Neuronal stem cell (in vitro differentiated cells): ENCODE data around the gene EYS.

ENCODE experiments used
- DNase-seq: peaks from one replicate; pipeline ENCODE4 v3.0.0-alpha.2; 2013; ENCODE audit warnings: low spot score
- H2AFZ ChIP-seq: one replicate; pipeline ENCODE4 v1.6.1; 2013; ENCODE audit warnings: mild to moderate bottlenecking, low read length, inconsistent platforms
- H2AK5ac ChIP-seq: 2 replicates; pipeline ENCODE4 v1.6.1; 2013; ENCODE audit warnings: low read depth, mild to moderate bottlenecking, inconsistent platforms, low read length, moderate library complexity, mixed read lengths
- H2BK120ac ChIP-seq: 2 replicates; pipeline ENCODE4 v1.6.1; 2013; ENCODE audit warnings: low read depth, mild to moderate bottlenecking, inconsistent platforms, low read length, moderate library complexity, mixed read lengths
- H2BK12ac ChIP-seq: one replicate; pipeline ENCODE4 v1.6.1; 2013; ENCODE audit warnings: low read length, inconsistent platforms
- H2BK15ac ChIP-seq: 2 replicates; pipeline ENCODE4 v1.6.1; 2013; ENCODE audit warnings: mild to moderate bottlenecking, low read length, inconsistent platforms, mixed read lengths
- H2BK5ac ChIP-seq: one replicate; pipeline ENCODE4 v1.6.1; 2013; ENCODE audit warnings: inconsistent platforms, mild to moderate bottlenecking, low read length, moderate library complexity
- H3K14ac ChIP-seq: one replicate; pipeline ENCODE4 v1.6.1; 2013; ENCODE audit warnings: low read length, inconsistent platforms
- H3K18ac ChIP-seq: 2 replicates; pipeline ENCODE4 v1.6.1; 2013; ENCODE audit warnings: low read length, inconsistent platforms
- H3K23ac ChIP-seq: 2 replicates; pipeline ENCODE4 v1.6.1; 2013; ENCODE audit warnings: low read depth, mild to moderate bottlenecking, mixed read lengths, low read length, inconsistent platforms; ENCODE audit not compliant: poor library complexity
- H3K27ac ChIP-seq: replicated peaks from 3 replicates; pipeline ENCODE4 v1.5.1; 2013; ENCODE audit warnings: low read length, inconsistent platforms
- H3K27me3 ChIP-seq, 3 experiments: 2 replicates each; pipeline ENCODE4 v1.6.1; 2013; ENCODE audit warnings: low read length in 3 of 3, mild to moderate bottlenecking in 2 of 3, inconsistent platforms in 1 of 3, low read depth in 1 of 3, mixed read lengths in 1 of 3, moderate library complexity in 1 of 3; ENCODE audit not compliant: control insufficient read depth in 3 of 3, insufficient read depth in 3 of 3
- H3K36me3 ChIP-seq, 2 donors: replicated peaks in 1 of 2; 2 replicates each; pipeline ENCODE4 v1.6.1; 2013; ENCODE audit warnings: low read length in 2 of 2; ENCODE audit not compliant: control insufficient read depth in 2 of 2, insufficient read depth in 2 of 2
- H3K4ac ChIP-seq: 2 replicates; pipeline ENCODE4 v1.6.1; 2013; ENCODE audit warnings: inconsistent platforms, mild to moderate bottlenecking, low read length, moderate library complexity
- H3K4me1 ChIP-seq, 2 donors: 1 replicate in 1 of 2; 2 replicates in 1 of 2; pipeline ENCODE4 v1.6.1; 2013; ENCODE audit warnings: low read length in 2 of 2, low read depth in 1 of 2; ENCODE audit not compliant: control insufficient read depth in 2 of 2, insufficient read depth in 1 of 2
- H3K4me2 ChIP-seq: one replicate; pipeline ENCODE4 v1.6.1; 2013; ENCODE audit warnings: mild to moderate bottlenecking, low read length, inconsistent platforms; ENCODE audit not compliant: insufficient read depth, poor library complexity, severe bottlenecking
- H3K4me3 ChIP-seq, 2 donors: 2 replicates each; pipeline ENCODE4 v1.5.1; 2013; ENCODE audit warnings: low read length in 2 of 2, mild to moderate bottlenecking in 2 of 2, inconsistent platforms in 1 of 2, moderate library complexity in 1 of 2
- H3K79me1 ChIP-seq: one replicate; pipeline ENCODE4 v1.6.1; 2013; ENCODE audit warnings: low read depth, mild to moderate bottlenecking, inconsistent platforms, low read length, moderate library complexity
- H3K9ac ChIP-seq: one replicate; pipeline ENCODE4 v1.6.1; 2013; ENCODE audit warnings: mild to moderate bottlenecking, low read depth, low read length, inconsistent platforms; ENCODE audit not compliant: poor library complexity
- H3K9me3 ChIP-seq, 2 donors: replicated peaks in 1 of 2; 2 replicates each; pipeline versions ENCODE3 to v1.6.1; 2013; ENCODE audit warnings: low read length in 2 of 2, mild to moderate bottlenecking in 2 of 2, inconsistent platforms in 1 of 2, low read depth in 1 of 2, mixed read lengths in 1 of 2, moderate library complexity in 1 of 2; ENCODE audit not compliant: control insufficient read depth in 2 of 2, insufficient read depth in 1 of 2
- H4K8ac ChIP-seq: one replicate; pipeline ENCODE4 v1.6.1; 2013; ENCODE audit warnings: low read depth, mild to moderate bottlenecking, inconsistent platforms, low read length, moderate library complexity
- H4K91ac ChIP-seq: one replicate; pipeline ENCODE4 v1.6.1; 2013; ENCODE audit warnings: low read length, low read depth, mild to moderate bottlenecking, inconsistent platforms; ENCODE audit not compliant: poor library complexity
- WGBS, 2 donors: extraction: QIAGEN DNeasy Blood & Tissue Kit; methylation state at CpG; one replicate each; pipeline ENCODE4 v1.1.7; 2013; ENCODE audit warnings: missing lambda C conversion rate in 2 of 2, mixed read lengths in 1 of 2; ENCODE audit not compliant: insufficient read length in 2 of 2, insufficient replicate concordance in 1 of 2; ENCODE audit errors: extremely low coverage in 2 of 2; 5-methylcytosine and 5-hydroxymethylcytosine counted together

EYS gene

GRCh38 chr6:65116326-65116725, 590.7 kb downstream of the EYS start:
- Histone ChIP-seq H3K36me3 (no peaks in the 10 kb centered on the region), H3K9me3 (no peaks in the 10 kb centered on the region), H2BK12ac (no peak overlapping the region), H2BK15ac (no peak overlapping the region), H3K79me1 (no peaks in the 10 kb centered on the region), H3K27me3 (no peaks in the 10 kb centered on the region), H2AFZ (no peak overlapping the region), H3K4me2 (no peak overlapping the region), H2AK5ac (no peak overlapping the region), H2BK5ac (no peak overlapping the region), H3K27ac (no peak overlapping the region), H2BK120ac (no peak overlapping the region), H4K91ac (no peak overlapping the region), H3K4me1 (no peaks in the 10 kb centered on the region), H3K23ac (no peak overlapping the region), H3K18ac (no peak overlapping the region), H3K9ac (no peak overlapping the region), H4K8ac (no peak overlapping the region), H3K4me3 (no peak overlapping the region), H3K14ac (no peak overlapping the region), H3K4ac (no peak overlapping the region)
- no peak for DNase-seq
- no CpG with 5 or more reads among the region's 1 CpG for WGBS, 2 donors

- H4K91ac ChIP-seq, result no peak overlapping the region
- no peak overlapping the region for H2BK120ac ChIP-seq
- no peak overlapping the region for H2AK5ac ChIP-seq
- no peak overlapping the region for H3K18ac ChIP-seq
- H3K4me3 ChIP-seq, result no peak overlapping the region
- no peak overlapping the region for H3K27ac ChIP-seq
- H4K8ac ChIP-seq, result no peak overlapping the region
- H3K4me1 ChIP-seq, result no peaks in the 10 kb centered on the region
- H3K36me3 ChIP-seq, result no peaks in the 10 kb centered on the region
- no CpG with 5 or more reads among the region's 3 CpGs for WGBS, 2 donors
- no peak overlapping the region for H2BK5ac ChIP-seq
- no peaks in the 10 kb centered on the region for H3K79me1 ChIP-seq
- H2BK12ac ChIP-seq, result no peak overlapping the region
- no peak overlapping the region for H2AFZ ChIP-seq
- no peak overlapping the region for H2BK15ac ChIP-seq
- H3K23ac ChIP-seq, result no peak overlapping the region
- no peak overlapping the region for H3K4me2 ChIP-seq
- no peak overlapping the region for H3K4ac ChIP-seq
- H3K14ac ChIP-seq, result no peak overlapping the region
- no peak overlapping the region for H3K9ac ChIP-seq
- no peaks in the 10 kb centered on the region for H3K9me3 ChIP-seq
- DNase-seq, result no peak
- H3K27me3 ChIP-seq, result no peaks in the 10 kb centered on the region
Observed at GRCh38 chr6:65113581-65113980, 593.4 kb downstream of the EYS start.

- no peak overlapping the region for H2BK5ac ChIP-seq
- no peak overlapping the region for H2AFZ ChIP-seq
- H4K91ac ChIP-seq, result no peak overlapping the region
- no peaks in the 10 kb centered on the region for H3K27me3 ChIP-seq
- H3K4me1 ChIP-seq, result no peaks in the 10 kb centered on the region
- H3K36me3 ChIP-seq, result no peaks in the 10 kb centered on the region
- H3K9ac ChIP-seq, result no peak overlapping the region
- no peaks in the 10 kb centered on the region for H3K9me3 ChIP-seq
- no peak overlapping the region for H3K27ac ChIP-seq
- no peak overlapping the region for H2BK15ac ChIP-seq
- DNase-seq, result no peak
- no peak overlapping the region for H4K8ac ChIP-seq
- H3K79me1 ChIP-seq, result no peaks in the 10 kb centered on the region
- H3K23ac ChIP-seq, result no peak overlapping the region
- no peak overlapping the region for H2BK120ac ChIP-seq
- H3K4me3 ChIP-seq, result no peak overlapping the region
- H3K18ac ChIP-seq, result no peak overlapping the region
- H3K14ac ChIP-seq, result no peak overlapping the region
- no peak overlapping the region for H2BK12ac ChIP-seq
- no peak overlapping the region for H3K4me2 ChIP-seq
- H2AK5ac ChIP-seq, result no peak overlapping the region
- H3K4ac ChIP-seq, result no peak overlapping the region
Observed at GRCh38 chr6:65112435-65112834, 594.6 kb downstream of the EYS start.

- Histone ChIP-seq H4K8ac (no peak overlapping the region), H3K9ac (no peak overlapping the region), H4K91ac (no peak overlapping the region), H3K79me1 (no peaks in the 10 kb centered on the region), H2BK120ac (no peak overlapping the region), H3K18ac (no peak overlapping the region), H3K36me3 (no peaks in the 10 kb centered on the region), H3K4me3 (no peak overlapping the region), H3K23ac (no peak overlapping the region), H3K14ac (no peak overlapping the region), H3K27ac (no peak overlapping the region), H3K27me3 (no peaks in the 10 kb centered on the region), H2AFZ (no peak overlapping the region), H3K9me3 (no peaks in the 10 kb centered on the region), H2BK15ac (no peak overlapping the region), H3K4ac (no peak overlapping the region), H3K4me2 (no peak overlapping the region), H3K4me1 (no peaks in the 10 kb centered on the region), H2BK12ac (no peak overlapping the region), H2BK5ac (no peak overlapping the region), H2AK5ac (no peak overlapping the region)
- WGBS, 2 donors, result no CpG with 5 or more reads among the region's 3 CpGs
- DNase-seq, result no peak
Observed at GRCh38 chr6:65110031-65110430, 597.0 kb downstream of the EYS start.
